ENCODE data around the gene CMTM4. TPM values are rescaled to one million over a fixed set of nuclear protein-coding genes. Genes with fewer than 3 reads are reported as not detected.

CMTM4 gene
- total RNA-seq, 1 experiment from 2014 or later: 77.8 TPM

GRCh38 chr16:66705790-66706505 is 9.4 kb upstream of the CMTM4 start:
- Histone ChIP-seq H3K27me3 (ENCODE audit: insufficient read depth, low read length) (no peaks in the 10 kb centered on the region), H2AFZ (ENCODE audit: low read depth, low read length, poor library complexity, severe bottlenecking) (no peak overlapping the region), H3K36me3 (ENCODE audit: control insufficient read depth in 1 of 2, insufficient read depth in 2 of 2, low read length in 2 of 2) (no peaks in the 10 kb centered on the region), H3K79me2 (ENCODE audit: insufficient read depth, low read length) (no peaks in the 10 kb centered on the region), H3K4me2 (ENCODE audit: low read length) (no peak overlapping the region), H3K9ac (ENCODE audit: low read length) (no peak overlapping the region), H3K27ac (ENCODE audit: low read depth, low read length) (no peak overlapping the region), H3K4me1 (ENCODE audit: control insufficient read depth in 1 of 2, insufficient read depth in 2 of 2, low read length in 2 of 2) (no peaks in the 10 kb centered on the region), H3K9me2 (ENCODE audit: insufficient read depth) (no peaks in the 10 kb centered on the region), H4K20me1 (ENCODE audit: insufficient read depth) (no peaks in the 10 kb centered on the region), H3K4me3 (replicated peaks in 1 of 2; ENCODE audit: low read depth in 1 of 2, low read length in 2 of 2) (no peak overlapping the region), H3K9me3 (ENCODE audit: control insufficient read depth in 1 of 2, insufficient read depth in 1 of 2, low read depth in 1 of 2, low read length in 2 of 2) (no peaks in the 10 kb centered on the region)
- ATAC-seq: no peak
- no TSS peak for BruUV-seq (replicated peaks)
- intact Hi-C loops (cut with micrococcal nuclease): no loop called here
- no peak for DNase-seq (ENCODE audit: low read depth, low spot score)
- CTCF ChIA-PET: no interaction called here
- RAD21 ChIA-PET (ENCODE audit: low non-redundant PET in 1 of 2, low total read pairs in 2 of 2, uncharacterized antibody in 2 of 2, unreplicated experiment in 2 of 2): no interaction called here
- POLR2A ChIA-PET: interaction anchor here (0.7 kb wide), 1 partner anchor 271 kb away, joined by 5 read pairs; no protein-coding TSS in a partner anchor
- no peak for TF ChIP-seq CEBPB (IDR thresholded peaks at IDR 0.05; ENCODE audit: low read depth)
- TF ChIP-seq POLR2A (IDR thresholded peaks at IDR 0.05; ENCODE audit: borderline replicate concordance, extremely low read depth, insufficient read depth, insufficient read length): no peak
- TF ChIP-seq CBX3 (IDR thresholded peaks at IDR 0.05; ENCODE audit: low read depth): no peak
- TF ChIP-seq MAX (IDR thresholded peaks at IDR 0.05): no peak
- no peak for TF ChIP-seq EZH2phosphoT487 (IDR thresholded peaks at IDR 0.05; ENCODE audit: borderline replicate concordance)
- no peak for TF ChIP-seq ZBTB33 (IDR thresholded peaks at IDR 0.05; ENCODE audit: extremely low read depth, insufficient replicate concordance, low read length)
- TF ChIP-seq EZH2 (IDR thresholded peaks at IDR 0.05): no peak
- TF ChIP-seq POLR2AphosphoS5 (IDR thresholded peaks at IDR 0.05; ENCODE audit: low read depth, low read length): no peak
- TF ChIP-seq FOSL1 (IDR thresholded peaks at IDR 0.05; ENCODE audit: low read depth): no peak
- TF ChIP-seq REST (IDR thresholded peaks at IDR 0.05; ENCODE audit: low read depth): no peak
- no peak for TF ChIP-seq ELF1 (IDR thresholded peaks at IDR 0.05; ENCODE audit: borderline replicate concordance, low read depth)
- no peak for TF ChIP-seq ATF3 (IDR thresholded peaks at IDR 0.05)
- TF ChIP-seq ZNF274 (IDR thresholded peaks at IDR 0.05; ENCODE audit: low read depth, low read length): no peak
- no peak for TF ChIP-seq EGR1 (IDR thresholded peaks at IDR 0.05; ENCODE audit: low read depth)
- no peak for TF ChIP-seq ZFX (IDR thresholded peaks at IDR 0.05)
- no peak for TF ChIP-seq SRF (IDR thresholded peaks at IDR 0.05; ENCODE audit: low read depth)
- no peak for TF ChIP-seq SP1 (IDR thresholded peaks at IDR 0.05; ENCODE audit: low read depth)
- no peak for TF ChIP-seq JUND (IDR thresholded peaks at IDR 0.05)
- TF ChIP-seq CTCF (IDR thresholded peaks at IDR 0.05 in 2 of 3, conservative IDR thresholded peaks at IDR 0.05 in 1 of 3; ENCODE audit: borderline replicate concordance in 1 of 3, insufficient read depth in 1 of 3, low read depth in 2 of 3, low read length in 2 of 3): no peak
- TF ChIP-seq TCF7L2 (IDR thresholded peaks at IDR 0.05; ENCODE audit: borderline replicate concordance, extremely low read depth, insufficient read depth, insufficient read length): no peak

All from HCT116 (cell line).